GM19397 (cell line): ENCODE measurements around the gene PYCARD.
"Not testable (repeated sequence)": the region's sequence is repeated elsewhere in the genome, so short reads cannot be mapped to it uniquely, and the experiment has no call there.

Source experiments
- ATAC-seq: cut with Tn5 transposase; IDR thresholded peaks from one replicate; pipeline ENCODE4 v1.9.1; 2021; ENCODE audit warnings: mild to moderate bottlenecking, moderate library complexity; ENCODE audit not compliant: unreplicated experiment

PYCARD gene

DNA sequence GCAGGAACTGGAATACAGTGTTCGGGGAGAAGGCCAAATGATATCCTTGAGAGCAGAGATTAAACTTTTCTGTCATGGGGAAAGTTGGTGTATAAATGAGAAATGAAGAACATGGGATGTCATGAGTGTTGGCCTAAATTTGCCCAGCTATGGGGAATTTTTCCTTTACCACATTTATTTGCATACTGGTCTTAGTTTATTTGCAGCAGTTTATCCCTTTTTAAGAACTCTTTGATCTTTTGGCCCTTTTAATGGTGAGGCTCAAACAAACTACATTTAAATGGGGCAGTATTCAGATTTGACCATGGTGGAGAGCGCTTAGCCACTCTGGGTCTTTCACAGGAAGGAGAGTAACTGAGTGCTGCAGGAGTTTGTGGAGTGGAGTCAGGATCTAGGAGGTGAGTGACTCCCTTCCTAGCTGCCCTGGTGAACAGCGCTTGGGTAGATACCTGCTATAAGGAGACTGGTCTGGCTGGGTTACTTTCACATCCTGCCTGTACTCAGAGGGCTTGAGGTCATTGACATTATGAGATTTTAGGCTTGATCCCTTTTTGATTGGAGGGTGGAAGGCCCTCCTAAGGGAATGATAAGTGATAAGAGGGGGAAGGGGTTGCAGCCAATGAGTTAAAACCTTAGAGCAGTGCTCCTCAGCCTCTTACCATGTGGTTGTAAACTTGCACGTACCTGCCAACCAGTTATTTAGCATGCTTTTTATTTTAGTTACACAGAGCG is 10.7 kb downstream of the PYCARD start:
- no peak for ATAC-seq

DNA sequence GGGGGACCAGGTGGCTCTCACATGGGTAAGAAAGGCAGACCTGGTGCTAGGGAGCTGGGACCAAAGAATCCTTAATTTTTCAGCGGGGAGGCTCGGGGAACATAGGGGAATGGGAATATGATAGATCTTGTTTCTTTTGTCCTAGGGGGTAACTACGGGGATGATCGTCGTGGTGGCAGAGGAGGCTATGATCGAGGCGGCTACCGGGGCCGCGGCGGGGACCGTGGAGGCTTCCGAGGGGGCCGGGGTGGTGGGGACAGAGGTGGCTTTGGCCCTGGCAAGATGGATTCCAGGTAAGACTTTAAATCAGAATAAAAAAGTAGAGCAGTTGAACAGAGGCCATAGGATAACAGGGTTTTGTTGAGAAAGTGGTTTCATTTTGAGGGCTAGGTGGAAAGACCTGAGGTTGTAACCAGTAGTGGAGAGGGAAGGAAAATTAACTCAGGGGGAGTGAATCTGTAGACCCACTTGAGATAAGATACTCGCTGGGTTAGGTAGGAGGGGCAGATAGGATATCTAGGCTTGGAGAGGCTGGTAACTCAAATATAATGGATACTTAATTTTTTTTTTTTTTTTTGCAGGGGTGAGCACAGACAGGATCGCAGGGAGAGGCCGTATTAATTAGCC is 11.6 kb downstream of the PYCARD start:
- ATAC-seq: no peak

DNA sequence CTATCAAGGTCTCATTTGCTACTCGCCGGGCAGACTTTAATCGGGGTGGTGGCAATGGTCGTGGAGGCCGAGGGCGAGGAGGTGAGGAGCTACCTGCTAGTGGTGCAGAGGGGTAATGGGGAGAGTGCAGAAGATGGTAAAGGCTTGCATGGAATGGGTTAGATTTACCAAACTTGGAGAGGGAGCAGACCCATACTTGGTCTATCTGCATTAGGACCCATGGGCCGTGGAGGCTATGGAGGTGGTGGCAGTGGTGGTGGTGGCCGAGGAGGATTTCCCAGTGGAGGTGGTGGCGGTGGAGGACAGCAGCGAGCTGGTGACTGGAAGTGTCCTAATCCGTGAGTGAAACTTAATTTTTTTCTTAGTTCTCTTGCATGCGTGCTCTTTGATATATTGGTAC is 12.5 kb downstream of the PYCARD start:
- no peak for ATAC-seq

DNA sequence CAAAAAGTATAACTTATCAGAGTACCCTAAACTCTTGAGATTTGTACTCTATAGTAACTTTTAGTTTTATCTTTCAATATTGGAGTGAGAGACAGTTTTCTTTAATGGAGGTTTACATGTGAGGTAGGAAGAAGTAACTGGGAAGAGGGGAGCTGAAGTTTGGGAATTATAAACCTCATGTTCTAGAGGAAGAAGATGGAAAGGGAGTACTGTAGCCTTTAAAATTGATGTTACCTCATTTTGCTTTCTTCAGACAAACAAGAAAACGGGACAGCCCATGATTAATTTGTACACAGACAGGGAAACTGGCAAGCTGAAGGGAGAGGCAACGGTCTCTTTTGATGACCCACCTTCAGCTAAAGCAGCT is 13.2 kb downstream of the PYCARD start:
- ATAC-seq: no peak

DNA sequence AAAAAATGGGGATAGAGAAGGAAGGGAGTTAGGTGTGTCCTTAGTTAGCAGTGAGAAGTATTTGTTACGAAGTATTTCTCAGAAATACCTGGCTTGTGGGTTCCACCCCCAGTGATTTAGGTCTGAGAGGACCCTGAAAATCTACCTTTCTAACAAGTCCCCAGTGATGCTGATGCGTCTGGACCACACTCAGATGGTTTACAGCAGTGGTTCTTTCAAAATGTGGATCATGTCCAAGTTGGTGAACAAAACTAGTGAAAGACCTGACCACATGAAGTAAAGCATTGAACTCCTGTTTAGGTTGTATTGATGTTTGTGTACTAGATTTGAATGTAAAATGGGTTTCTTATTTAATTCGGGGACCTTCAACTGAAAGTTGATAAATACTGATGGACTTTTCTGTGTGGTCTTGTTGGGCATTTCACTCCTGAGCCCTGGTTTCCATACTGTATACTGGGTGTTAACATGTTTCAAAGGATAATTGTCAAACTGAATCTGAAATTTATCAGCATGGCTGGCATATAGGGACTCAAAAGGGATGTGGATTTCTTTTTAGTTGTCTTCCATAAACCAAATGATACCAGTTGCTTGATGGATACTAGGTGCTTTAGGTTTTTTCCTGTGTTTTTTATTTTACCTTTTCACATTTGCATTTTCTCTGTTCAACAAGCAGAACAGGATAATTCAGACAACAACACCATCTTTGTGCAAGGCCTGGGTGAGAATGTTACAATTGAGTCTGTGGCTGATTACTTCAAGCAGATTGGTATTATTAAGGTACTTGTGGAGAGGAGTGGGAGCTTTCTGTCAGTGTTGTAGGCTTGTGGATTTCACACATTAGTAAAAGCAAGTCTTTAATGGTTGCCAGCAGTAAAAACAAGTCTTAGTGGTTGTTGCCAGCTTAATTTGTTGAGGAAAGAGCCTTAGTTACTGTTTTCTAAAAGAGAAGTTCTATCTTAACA is 13.8 kb downstream of the PYCARD start:
- no peak for ATAC-seq

DNA sequence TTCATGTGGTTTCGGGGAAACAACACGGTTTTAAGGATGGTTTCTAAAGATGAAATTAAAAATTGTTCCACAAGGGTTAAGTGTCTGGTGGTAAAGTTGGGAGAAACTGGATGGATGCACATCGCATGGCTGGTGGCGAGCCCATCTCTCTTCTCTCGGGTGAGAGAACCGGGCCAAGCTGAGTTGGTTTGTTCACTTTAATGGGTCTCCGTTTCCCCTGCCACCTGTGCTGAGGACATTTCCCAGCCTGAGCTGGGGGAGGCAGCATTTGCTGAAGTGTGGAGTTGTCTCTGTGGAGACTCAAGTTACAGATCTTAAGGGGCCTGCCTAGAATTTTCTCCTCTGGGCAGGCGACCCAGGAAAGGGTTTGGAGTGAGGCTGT is 14.8 kb downstream of the PYCARD start:
- no peak for ATAC-seq

DNA sequence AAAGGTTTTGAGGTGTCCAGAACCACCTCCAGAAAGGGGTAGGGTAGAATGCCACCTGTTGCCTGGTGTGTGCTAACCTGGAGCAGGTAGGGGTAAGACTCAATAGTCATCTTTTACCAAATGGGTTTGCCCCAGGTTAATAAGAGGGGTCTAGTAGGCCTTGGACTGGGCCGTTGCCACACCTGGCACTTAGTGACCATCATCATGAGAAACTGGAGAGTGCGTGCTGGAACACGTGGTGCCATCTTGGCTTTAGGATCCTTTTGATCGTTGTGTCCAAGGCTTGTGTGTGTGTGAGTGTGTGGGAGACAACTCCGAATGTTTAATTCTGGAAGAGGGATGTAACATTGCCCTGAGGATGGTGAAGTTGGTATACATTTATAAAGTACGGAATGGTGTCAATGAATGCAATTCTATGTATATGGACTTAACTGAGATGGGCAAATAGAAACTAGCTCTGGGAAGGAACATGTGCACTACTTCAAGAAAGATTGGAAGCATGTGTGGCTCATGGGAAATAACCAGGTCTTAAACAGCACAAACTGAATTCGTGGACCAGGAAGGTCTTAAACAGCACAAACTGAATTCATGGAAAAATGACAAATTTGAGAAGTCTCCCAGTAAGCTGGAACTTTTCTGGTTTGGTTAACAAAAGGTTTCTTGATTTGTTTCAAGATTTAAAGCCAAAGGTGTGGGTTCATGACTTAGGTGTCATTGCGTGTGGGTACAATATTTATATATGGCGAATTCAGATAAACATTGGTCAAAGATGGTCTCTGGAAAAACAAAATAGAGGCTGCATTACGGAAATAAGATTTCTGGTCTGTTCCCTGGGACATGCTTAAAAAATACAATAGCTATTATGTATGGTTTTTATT is 15.4 kb downstream of the PYCARD start:
- ATAC-seq: no peak

DNA sequence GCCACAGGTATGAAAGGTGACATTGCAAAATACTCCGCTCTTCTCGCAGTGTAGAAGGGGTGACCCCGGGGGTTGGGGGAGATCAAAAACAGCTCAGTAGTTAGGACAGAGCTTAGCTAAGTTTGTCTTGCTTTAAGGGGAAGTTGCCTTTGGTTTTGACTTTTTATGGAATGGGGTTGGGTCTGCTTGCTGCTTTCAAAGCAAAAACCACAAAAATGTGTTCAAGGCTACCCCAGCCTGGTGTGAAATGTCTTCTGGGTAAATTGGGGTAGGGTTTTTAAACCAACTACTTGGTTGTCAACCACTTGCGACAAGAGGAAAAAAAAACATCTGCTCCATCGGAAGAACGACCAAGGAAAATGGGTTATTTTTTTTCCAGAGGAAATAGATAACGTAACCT is 16.4 kb downstream of the PYCARD start:
- no peak for ATAC-seq

DNA sequence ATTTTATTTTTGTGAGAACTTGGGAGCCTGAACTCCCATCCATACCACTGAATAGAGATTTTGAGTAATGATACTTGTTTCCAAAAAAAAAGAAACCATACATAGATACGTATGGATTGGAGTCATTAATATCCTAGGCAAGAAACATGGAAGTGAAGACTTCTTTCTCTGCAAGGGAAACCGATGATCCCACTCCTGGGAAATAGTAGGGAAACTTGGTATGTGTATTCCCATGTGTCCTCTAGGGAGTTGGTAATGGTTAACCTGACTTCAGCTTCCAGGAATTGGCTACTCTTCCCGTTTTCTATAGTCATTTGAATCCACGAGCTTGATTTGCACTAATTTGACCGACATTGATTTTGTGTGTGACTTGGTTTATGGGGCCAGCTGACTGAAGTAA is 17.2 kb downstream of the PYCARD start:
- ATAC-seq: no peak

DNA sequence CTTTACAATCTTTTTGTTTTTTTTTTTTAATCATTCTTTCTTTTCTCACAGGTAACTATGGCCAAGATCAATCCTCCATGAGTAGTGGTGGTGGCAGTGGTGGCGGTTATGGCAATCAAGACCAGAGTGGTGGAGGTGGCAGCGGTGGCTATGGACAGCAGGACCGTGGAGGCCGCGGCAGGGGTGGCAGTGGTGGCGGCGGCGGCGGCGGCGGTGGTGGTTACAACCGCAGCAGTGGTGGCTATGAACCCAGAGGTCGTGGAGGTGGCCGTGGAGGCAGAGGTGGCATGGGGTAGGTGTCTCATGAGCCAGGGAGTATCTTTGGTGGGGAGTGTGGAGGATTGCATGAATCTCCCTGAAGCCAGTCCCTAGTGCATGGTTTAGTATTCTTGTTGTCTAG is 17.7 kb downstream of the PYCARD start:
- ATAC-seq: no peak

DNA sequence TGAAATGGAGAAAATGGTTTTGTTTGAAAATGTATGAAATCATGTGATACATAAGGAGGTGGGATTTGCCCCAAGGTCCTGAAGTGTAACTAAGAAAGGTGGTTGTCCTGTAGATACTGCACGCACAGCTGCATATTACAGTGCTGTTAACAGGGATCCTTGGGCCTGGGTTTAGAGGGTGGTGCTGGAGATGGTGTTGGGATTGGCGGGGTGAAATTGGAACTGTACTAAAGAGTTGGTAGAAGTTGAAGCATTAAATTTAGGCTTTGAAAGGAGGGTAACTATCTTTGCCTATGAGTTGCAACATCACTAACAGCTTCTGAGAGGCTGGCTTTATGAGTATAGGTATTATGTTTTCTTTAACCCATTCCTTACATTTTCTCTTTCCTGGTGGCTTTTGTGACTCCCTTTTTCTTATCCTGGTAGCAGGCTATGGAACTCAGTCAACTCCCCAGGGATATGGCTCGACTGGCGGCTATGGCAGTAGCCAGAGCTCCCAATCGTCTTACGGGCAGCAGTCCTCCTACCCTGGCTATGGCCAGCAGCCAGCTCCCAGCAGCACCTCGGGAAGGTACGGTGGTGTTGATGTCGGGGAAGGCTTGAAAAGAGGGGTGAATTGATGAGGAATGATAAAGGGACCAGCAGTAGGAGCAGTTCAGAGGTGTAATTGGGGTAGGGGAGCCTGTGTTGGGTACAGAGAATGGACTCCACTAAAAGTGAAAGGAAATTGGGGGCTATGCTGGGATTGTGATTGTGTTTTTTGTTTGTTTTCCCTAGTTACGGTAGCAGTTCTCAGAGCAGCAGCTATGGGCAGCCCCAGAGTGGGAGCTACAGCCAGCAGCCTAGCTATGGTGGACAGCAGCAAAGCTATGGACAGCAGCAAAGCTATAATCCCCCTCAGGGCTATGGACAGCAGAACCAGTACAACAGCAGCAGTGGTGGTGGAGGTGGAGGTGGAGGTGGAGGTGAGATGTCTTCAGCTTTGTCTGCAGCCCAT is 18.8 kb downstream of the PYCARD start:
- no peak for ATAC-seq

DNA sequence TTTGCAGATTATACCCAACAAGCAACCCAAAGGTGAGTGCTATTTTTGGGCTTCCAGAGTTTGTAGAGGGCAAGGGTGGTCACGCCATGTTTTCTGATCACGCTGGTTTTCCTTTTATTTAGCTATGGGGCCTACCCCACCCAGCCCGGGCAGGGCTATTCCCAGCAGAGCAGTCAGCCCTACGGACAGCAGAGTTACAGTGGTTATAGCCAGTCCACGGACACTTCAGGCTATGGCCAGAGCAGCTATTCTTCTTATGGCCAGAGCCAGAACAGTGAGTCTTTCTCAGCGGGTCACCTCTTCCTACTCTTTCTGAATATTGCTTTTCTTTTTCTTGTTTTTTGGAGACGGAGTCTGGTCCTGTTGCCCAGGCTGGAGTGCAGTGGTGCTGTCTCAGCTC is 20.2 kb downstream of the PYCARD start:
- ATAC-seq: no peak

DNA sequence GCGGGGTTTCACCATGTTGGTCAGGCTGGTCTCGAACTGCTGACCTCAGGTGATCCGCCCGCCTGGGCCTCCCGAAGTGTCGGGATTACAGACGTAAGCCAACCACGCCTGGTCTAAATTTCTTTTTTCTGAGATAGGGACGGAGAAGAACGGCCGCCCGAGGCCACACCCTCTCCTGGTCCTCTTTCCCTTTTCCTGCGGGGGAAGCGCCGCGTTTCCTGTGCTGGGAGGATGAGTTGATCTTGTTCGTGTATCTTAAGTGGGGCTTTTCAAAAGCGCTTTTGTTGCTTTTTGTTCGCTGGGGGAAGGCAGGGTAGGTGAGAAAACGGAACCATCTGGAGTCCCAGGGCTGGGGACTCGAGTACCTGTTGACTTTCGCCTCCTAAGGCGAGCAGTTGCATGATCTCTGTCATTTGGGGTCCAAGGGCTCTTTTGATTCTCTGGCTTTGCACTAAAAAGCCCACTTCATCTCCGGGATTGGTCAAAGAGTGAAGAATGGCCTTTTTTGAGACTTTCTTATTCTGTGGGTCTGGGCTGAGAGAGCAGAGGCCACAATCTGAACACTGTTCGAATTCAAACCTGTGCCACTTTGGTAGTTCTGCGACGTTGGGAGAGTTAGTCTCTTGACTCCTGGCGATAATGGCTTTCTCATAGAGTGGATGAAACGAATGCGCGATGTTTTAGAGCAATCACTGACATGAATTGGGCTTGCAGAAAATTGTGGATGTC is 21.3 kb downstream of the PYCARD start:
- ATAC-seq: no peak

DNA sequence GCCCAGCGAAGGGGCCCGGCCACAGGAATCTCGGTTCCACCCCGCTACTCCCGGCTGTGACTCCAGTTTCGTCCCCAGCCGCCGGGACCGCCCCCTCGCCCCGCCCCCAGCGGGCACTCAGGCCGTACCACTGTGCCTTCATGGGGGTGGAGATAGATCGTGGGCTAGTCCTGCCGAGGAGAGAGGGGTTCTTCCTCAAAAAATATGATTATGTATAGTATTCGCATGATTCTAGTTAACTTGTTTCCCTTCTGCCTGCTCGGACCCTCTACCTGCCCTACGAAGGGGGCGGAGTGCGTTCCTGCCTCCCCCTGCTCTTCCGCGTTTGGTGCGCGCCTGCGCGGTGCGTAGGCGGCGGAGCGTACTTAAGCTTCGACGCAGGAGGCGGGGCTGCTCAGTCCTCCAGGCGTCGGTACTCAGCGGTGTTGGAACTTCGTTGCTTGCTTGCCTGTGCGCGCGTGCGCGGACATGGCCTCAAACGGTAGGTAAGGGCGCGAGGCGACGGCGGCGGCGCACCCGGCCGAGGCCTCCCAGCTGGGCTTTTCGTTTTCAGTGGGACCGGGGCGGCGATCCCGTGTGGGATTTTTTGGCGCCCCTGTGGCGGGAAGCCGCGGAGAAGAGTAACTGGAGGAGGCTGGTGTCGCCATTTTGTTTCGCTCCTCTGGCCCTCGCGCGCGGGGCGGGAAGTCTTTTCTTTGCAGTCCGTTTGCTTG is 22.7 kb downstream of the PYCARD start, which contains the start of gene FUS:
Gene FUS, plus strand, starts transcription at position 393 of the 713 bp plus-strand sequence. Its CDS starts 76 bp downstream, at position 469.
- peak; percentile 58 for ATAC-seq

DNA sequence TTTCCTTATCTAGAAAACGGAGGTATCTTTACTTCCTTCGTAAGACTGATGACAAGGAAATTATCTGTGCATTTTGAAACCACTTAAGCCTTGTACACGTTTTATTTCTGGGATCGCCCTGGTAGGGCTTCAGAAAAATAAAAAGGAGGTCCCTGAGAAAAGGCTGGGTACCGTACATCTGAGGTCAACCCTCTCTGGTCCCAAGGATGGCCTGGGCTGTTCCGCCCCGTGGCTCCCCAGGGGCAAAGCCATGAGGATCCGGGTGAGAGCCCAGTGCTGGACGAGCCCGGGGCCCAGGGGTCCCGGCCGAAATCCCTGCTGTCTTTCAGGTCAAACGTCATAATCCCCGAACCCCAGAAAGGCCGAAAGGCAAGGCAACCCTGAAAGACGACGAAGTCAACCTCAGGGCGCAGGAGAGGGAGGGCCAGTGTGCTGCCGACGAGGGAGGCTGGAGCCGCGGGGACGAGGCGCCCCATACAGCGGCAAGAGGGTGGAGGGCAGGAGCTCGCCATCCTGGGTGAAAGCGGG is 23.3 kb downstream of the PYCARD start:
- no peak for ATAC-seq

DNA sequence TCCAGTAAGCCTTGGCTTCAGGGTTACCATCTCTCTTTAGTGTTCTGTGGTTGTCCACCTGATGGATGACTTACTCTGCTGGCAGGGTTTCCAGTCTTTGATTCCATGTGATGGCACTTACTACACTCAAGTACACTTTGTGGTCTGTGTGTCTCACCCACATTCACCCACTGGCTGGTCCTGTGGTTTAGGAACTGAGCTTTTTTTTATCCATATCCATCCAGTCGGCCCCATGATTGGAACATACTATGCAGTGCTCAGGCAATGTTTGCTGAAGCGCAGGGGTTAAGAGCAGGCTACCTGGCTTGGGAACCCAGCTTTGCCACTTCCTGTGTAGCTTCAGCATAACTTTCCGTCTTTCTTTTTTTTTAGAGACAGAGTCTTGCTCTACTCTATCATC is 25.4 kb downstream of the PYCARD start:
- no peak for ATAC-seq

DNA sequence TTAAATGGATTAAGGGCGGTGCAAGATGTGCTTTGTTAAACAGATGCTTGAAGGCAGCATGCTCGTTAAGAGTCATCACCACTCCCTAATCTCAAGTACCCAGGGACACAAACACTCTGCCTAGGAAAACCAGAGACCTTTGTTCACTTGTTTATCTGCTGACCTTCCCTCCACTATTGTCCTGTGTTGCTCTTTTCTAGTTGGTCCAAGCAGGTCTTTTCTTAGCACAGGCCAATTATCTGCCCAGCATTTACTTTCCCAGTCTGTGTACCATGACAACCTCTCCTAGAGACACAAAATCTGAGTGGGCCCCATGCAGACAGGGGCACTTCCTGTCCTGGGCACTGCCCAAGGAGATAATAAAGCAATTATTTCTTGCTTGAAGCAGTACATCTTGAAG is 32.5 kb downstream of the PYCARD start:
- not testable (repeated sequence) for ATAC-seq

DNA sequence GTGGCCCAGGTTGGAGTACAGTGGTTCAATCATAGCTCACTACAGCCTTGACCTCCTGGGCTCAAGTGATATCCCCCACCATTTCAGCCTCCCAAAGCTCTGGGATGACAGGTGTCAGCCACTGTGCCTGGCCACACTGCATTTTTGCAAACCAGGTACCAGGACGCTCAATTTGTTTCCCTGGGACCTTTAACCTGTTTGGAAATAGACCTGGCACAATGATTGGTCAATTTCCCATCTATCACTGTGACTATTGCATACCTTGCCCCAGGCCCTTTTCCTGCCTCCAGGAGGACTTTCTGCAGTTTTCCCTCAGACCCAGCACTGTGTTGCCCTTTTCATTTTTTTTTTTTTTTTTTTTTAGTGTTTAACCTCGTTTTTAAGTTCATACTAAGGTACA is 33.7 kb downstream of the PYCARD start:
- ATAC-seq: no peak
